ENCODE data around the gene ACIN1.

The ACIN1 gene

DNA sequence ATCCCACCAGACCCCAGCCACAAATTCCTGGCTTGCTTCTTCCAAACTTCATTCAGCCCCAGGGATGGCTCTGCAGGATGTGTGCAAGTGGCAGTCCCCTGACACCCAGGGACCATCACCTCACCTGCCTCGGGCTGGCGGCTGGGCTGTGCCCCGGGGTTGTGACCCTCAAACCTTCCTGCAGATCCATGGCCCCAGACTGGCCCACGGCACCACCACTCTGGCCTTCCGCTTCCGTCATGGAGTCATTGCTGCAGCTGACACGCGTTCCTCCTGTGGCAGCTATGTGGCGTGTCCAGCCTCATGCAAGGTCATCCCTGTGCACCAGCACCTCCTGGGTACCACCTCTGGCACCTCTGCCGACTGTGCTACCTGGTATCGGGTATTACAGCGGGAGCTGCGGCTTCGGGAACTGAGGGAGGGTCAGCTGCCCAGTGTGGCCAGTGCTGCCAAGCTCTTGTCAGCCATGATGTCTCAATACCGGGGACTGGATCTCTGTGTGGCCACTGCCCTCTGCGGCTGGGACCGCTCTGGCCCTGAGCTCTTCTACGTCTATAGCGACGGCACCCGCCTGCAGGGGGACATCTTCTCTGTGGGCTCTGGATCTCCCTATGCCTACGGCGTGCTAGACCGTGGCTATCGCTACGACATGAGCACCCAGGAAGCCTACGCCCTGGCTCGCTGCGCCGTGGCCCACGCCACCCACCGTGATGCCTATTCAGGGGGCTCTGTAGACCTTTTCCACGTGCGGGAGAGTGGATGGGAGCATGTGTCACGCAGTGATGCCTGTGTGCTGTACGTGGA, 52.6 kb downstream of the ACIN1 start, which contains the start of gene PSMB11:
TSS of gene PSMB11 (plus strand) at position 51 of the 804 bp plus-strand sequence. CDS start at position 65, 14 bp downstream.
- DNase-seq (ENCODE audit: low read depth): no peak

DNA sequence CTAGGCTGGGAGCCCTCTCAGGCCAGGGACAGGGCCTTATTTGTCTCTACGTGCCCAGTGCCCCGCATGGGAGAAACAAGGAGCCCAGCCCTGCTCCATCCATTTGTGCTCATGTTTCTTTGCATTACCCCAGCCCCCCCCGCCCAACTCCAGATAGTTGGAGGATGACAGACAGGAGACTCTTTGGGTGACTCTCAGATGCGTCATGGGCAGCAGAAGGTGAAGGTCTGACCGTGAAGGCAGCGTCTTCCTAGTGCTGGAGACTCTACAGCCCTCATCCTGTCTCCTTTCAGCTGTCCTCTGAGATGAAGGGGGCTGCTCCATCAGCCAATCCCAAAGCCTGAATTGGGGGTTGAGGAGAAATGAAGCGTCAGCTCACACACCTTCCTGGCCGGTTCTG, 53.2 kb downstream of the ACIN1 start:
- DNase-seq (ENCODE audit: low read depth): no peak

DNA sequence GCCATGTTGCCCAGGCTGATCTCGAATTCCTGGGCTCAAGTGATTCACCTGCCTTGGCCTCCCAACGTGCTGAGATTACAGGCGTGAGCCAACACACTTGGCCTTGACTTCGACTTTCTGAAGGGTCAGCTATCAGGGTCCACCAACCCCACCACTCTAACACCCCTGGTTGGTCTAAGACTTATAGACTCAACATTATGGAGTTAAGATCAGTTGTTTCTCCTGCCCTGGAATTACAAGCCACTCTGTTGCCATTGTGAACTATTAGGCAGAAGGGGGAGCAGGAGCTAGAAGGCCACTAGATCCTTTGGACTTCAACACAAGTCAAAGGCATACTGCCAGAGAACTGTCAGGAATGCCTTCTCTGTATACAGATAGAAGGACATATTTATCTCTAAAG, 54.8 kb downstream of the ACIN1 start:
- DNase-seq (ENCODE audit: low read depth): no peak

DNA sequence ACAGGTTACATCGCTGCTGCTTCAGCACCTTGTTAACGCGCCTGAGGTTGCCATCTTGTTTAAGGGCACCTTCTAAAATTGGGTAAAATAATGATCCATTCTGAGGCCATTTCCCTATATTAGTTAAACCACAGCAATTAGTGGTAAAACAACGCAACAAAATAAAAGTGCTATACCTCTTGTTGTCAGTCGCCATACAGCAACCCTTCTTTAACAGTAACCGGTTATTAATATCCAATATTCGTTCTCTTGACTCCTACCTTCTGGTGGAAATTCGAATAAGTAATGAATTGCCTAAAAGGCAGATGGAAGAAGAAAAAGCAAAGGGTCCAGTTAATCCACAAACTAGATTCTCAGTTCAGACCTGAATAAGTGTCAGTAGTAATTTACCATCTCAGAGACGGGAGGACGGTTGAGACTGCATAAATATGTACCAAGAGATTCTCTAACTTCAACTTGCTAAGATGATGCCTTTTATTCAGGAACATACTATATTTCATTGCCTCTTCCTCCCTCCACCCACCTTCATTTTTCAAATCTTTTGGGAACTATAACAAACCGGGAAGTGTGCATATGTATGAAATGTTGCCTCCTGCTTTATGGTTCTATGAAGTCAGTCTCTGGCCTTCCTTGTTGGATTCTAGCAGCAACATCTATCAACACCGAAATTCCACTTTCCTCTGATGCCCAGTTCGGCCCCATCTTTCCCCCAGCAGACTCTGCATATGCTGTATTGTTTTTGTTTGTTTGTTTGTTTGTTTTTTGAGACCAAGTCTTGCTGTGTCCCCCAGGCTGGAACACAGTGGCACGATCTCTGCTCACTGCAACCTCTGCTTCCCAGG, 59.4 kb downstream of the ACIN1 start:
- no peak for DNase-seq (ENCODE audit: low read depth)

- peak; percentile 96 for DNase-seq (ENCODE audit: low read depth)
Measured at GRCh38 chr14:23034498-23035302, 60.2 kb downstream of the ACIN1 start, which contains the start of gene PSMB5. Gene PSMB5 (minus strand): TSS chr14:23034900. CDS start chr14:23034881, 19 bp downstream.

- DNase-seq (ENCODE audit: low read depth): no peak
Measured at GRCh38 chr14:23033801-23034497, 61.0 kb downstream of the ACIN1 start.

DNA sequence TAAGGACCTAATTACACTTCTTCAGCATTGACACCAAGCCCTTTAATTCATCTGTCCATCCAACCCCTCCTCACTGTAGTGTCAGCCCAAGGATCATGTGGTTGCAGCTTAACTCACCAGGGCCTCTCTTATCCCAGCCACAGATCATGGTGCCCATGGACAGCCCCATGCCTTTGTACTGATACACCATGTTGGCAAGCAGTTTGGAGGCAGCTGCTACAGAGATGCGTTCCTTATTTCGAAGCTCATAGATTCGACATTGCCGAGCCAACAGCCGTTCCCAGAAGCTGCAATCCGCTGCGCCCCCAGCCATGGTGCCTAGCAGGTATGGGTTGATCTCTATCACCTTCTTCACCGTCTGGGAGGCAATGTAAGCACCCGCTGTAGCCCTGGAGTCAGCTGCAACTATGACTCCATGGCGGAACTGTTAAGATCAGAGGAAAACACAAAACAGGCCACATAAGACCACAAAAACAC, 61.6 kb downstream of the ACIN1 start:
- DNase-seq (ENCODE audit: low read depth): no peak

DNA sequence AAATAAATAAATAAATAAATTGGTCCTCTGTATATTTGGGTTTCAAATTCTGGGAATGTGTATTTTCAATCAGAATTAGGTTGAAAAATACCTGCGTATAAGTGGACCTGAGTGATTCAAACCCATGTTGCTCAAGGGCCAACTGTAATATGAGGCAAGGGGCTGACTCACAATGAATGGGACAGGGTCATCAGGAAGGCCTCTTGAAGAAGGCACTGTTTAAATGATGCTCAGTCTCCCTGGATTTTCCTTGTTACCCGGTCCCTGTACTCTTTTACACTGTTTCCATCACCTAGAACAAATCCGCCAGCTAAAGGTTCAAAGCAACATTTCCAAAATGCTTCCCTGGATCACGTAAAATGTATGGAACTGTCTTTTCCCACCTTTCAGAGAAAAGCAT, 64.0 kb downstream of the ACIN1 start:
- peak; percentile 30 for DNase-seq (ENCODE audit: low read depth)

GRCh38 chr14:23028799-23029198, 66.1 kb downstream of the ACIN1 start:
- no peak for DNase-seq (ENCODE audit: low read depth)

DNA sequence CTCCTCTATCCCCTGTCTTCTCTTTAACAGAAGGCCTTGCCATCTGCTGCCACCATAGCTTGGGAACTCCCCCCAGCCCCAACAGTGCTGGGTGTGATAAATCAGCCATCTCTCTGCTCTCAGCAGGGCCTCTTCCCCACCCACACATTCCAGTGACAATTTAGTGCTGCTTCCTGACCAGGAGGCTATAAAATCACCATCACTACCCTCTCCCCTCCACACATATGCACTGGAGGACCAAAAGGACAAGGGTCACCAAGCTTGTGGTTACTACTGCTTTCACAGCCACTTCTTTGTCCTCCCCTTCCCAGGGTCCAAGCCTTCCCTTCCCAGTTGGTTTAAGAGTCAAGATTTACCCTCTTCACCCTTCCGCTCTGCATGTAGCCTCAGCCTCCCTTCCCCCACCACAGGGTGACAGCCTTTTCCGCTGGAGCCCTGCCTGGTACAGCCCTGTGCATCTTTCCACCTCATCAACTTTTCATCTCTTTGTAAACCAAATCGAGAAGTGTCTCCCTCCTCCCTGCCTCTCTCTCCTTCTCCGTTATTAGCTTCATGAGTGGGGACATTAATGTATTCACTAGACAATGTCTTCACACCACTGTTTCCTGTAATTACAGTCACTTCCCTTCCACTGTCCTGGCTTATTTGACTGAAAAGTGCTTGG, 69.7 kb downstream of the ACIN1 start:
- DNase-seq (ENCODE audit: low read depth): no peak

DNA sequence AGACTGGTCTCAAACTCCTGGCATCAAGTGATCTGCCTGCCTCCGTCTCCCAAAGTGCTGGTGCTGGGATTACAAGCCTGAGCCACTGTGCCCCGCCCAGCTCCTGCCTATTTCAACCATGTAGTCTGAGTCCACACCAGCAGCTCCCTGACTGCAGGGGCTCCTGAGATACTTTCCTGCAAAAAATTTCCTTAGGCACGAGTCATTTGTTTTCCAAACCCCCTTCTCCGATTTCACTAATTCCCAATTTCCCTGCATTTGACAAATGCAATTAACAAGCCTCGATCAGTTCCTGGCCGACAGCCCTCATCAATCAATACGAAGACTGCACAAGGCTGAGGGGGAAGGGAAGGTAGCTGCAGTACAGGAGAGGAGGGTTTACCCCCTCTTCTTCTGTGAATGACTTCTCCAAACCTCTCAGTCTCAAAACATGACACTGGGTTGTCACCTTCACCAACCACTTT, 70.3 kb downstream of the ACIN1 start:
- DNase-seq (ENCODE audit: low read depth): no peak

DNA sequence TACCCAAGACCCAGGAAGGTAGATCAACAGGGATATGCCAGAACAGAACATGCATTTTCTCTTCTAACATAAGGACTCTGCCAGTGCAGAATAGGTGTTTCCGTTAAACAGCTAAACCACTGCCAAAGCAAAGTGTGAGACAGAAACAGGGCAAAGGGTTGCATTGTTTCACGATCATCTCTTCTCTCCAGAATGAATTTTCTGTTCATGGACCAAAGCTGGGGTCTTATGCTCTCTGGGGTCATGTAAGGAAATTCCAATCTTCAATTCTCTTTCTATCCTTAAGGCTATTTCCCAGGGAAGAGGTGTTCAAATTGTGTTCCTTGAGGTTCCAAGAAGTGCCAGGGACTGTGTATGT, 71.2 kb downstream of the ACIN1 start:
- DNase-seq (ENCODE audit: low read depth): no peak

- no peak for DNase-seq (ENCODE audit: low read depth)
Measured at GRCh38 chr14:23023022-23023794, 71.7 kb downstream of the ACIN1 start.

DNA sequence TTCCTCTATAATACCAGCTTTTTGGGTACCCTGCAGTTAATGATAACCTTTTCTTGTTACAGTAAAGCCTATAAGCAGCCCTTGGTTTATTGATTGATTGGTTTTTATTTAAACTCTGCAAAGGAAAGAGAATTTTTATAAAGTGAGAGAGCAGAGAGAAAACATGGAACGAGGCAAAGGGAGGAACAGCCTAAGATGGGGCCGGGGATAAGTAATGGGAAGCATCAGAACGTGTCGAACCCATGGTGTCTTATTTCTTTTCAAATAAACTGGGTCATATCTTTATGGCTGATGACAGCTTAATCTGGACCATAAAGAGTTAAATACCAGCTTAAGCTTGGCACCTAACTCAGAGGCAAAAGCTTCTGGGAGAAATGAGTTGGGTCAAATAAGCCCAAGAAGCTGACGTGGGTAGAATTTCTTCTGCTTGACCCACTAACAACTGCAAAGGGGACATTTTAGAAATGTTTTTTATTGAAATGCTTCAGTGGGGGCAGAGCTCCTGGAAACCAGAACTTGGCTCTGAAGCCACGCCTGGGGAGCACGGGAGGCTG, 73.0 kb downstream of the ACIN1 start:
- no peak for DNase-seq (ENCODE audit: low read depth)

DNA sequence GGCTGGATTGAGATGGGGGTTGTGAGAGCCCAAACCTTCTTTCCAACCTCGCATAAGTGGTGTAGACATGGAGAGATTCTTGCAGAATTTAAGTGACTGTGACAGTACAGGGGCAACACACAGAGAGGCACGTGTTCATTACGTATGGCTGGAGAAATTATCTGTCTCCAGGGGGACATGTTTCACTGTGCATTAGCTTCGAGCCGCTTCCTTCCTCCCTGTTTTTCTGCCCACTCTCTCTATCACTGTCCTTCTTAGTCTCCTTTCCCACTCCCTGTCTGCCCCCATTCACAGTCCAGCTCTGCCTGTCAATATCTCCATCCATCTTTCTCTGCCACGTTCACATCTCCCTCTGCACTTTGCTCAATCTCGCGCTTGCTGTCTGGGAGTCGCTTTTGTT, 73.5 kb downstream of the ACIN1 start:
- no peak for DNase-seq (ENCODE audit: low read depth)

DNA sequence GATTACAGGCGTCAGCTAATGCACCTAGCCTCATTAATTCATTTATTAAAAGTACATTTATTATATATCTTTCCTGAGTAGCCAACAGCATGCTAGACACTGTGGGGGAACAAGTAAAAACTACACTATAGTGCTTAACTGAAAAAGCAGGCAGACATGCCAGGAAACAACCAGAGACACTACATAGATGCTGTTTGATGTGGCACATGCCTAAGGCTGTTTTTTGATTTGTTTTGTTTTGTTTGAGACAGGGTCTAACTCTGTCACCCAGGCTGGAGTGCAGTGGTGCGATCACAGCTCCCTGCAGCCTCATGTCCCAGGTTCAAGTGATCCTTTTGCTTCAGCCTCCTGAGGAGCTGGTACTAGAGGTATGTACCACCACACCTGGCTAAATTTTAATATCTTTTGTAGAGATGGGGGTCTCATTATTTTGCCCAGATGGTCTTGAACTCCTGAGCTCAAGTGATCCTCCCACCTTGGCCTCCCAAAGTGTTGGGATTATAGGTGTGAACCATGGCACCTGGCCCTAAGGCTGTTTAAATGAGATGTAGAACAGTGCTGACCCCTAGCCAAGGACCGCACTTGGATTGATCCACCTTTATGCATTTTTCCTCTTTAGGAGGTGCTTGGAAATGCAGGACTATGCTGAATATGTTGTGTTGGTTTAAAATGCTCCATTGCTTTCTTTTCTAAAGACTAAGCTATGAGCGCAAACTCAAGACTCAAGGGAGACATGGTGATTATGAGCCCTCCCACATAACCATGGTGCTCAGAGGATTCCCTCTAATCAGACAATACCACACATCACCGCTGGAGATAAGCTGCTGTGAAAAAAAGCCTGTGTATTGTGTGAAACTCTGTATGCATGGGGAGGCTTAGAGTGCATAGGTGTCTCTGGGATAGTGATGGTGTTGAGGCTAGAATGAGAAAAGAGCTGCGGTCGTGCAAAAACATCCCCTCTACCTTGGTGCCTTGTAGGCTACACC, 74.5 kb downstream of the ACIN1 start:
- peak; percentile 14 for DNase-seq (ENCODE audit: low read depth)

DNA sequence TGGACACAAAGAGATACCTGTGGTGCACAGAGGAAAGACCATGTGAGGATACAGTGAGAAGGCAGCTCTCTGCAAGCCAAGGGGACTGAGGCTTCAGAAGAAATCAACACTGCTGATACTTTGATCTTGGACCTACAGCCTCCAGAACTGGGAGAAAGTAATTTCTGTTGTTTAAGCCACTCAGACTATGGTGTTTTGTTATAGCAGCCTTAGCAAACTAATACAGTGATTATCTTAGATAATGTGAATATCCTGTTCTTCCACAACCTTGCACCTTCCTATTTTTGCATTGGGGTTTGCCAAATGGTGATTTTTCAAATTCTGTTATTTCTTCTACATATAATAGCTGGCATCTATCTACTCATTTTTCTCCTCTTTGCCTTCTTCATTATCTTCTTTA, 76.8 kb downstream of the ACIN1 start:
- no peak for DNase-seq (ENCODE audit: low read depth)

DNA sequence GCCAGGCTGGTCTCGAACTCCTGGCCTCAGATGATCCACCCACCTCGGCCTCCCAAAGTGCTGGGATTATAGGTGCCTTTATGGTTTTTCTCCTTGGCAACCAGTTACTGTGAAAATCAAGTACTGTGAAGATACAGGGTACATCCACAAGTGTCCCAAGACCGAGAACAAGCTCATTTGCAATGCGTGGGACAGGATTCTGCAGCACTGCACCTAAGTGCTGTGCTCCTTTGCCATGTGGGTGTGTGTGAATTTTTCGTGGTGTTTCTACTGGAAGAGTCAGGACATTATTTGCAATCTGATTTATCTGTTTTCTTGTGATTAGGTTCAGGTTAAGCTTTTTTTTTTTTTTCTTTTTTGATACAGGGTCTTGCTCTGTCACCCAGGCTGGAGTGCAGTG, 77.8 kb downstream of the ACIN1 start:
- no peak for DNase-seq (ENCODE audit: low read depth)

GRCh38 chr14:23015618-23016017, 79.3 kb downstream of the ACIN1 start:
- DNase-seq (ENCODE audit: low read depth): no peak
